GM18505 (cell line): ENCODE data around the gene NBDY.
"Not testable (repeated sequence)": the region's sequence is repeated elsewhere in the genome, so short reads cannot be mapped to it uniquely, and the experiment has no call there.

Experiments
- ATAC-seq: cut with Tn5 transposase; IDR thresholded peaks from one replicate; pipeline ENCODE4 v1.9.1; 2021; ENCODE audit not compliant: unreplicated experiment
- POLR2A ChIP-seq: IDR thresholded peaks from 4 replicates; pipeline ENCODE4 v1.6.1; 2011; ENCODE audit warnings: borderline replicate concordance; ENCODE audit not compliant: insufficient read depth, insufficient read length; ENCODE audit errors: extremely low read depth

The NBDY gene

GRCh38 chrX:56805399-56805798 lies 76.4 kb downstream of the NBDY start:
- no peak for ATAC-seq

GRCh38 chrX:56806176-56806575 lies 77.1 kb downstream of the NBDY start:
- not testable (repeated sequence) for ATAC-seq

More at GRCh38 chrX:56805399-56805798, 76.4 kb downstream of the NBDY start:
- no peak for TF ChIP-seq POLR2A

GRCh38 chrX:56811599-56811998 lies 82.6 kb downstream of the NBDY start:
- no peak for TF ChIP-seq POLR2A
- no peak for ATAC-seq

GRCh38 chrX:56812515-56813105 lies 83.6 kb downstream of the NBDY start:
- peak; percentile 95 for ATAC-seq
- no peak for TF ChIP-seq POLR2A

GRCh38 chrX:56813318-56813837 lies 84.3 kb downstream of the NBDY start:
- ATAC-seq = no peak
- no peak for TF ChIP-seq POLR2A

- no peak for TF ChIP-seq POLR2A
- ATAC-seq = no peak
Observed at GRCh38 chrX:56817179-56817578, 88.1 kb downstream of the NBDY start.

GRCh38 chrX:56826020-56826419 lies 97.0 kb downstream of the NBDY start:
- no peak for ATAC-seq
- TF ChIP-seq POLR2A = no peak

GRCh38 chrX:56833626-56834025 lies 104.6 kb downstream of the NBDY start:
- no peak for TF ChIP-seq POLR2A
- ATAC-seq = no peak

GRCh38 chrX:56853436-56853835 lies 124.4 kb downstream of the NBDY start:
- no peak for TF ChIP-seq POLR2A
- ATAC-seq = no peak

GRCh38 chrX:56857042-56857441 lies 128.0 kb downstream of the NBDY start:
- ATAC-seq = no peak
- no peak for TF ChIP-seq POLR2A

- ATAC-seq = no peak
- no peak for TF ChIP-seq POLR2A
Observed at GRCh38 chrX:56860888-56861287, 131.8 kb downstream of the NBDY start.
